Liver (tissue), 9 donors: ENCODE results near the gene ZNF655. TPM values are rescaled to one million over a fixed set of nuclear protein-coding genes. Genes with fewer than 3 reads are reported as not detected.

Experiments used
- DNase-seq: peaks from one replicate; pipeline ENCODE4 v3.0.0-alpha.2; 2017; ENCODE audit warnings: low spot score
- H3K27ac ChIP-seq, 2 donors: one replicate each; pipeline ENCODE4 v1.7.0; 2013; ENCODE audit warnings: inconsistent platforms in 2 of 2, low read length in 2 of 2, control low read depth in 1 of 2, low read depth in 1 of 2, mild to moderate bottlenecking in 1 of 2
- H3K27me3 ChIP-seq, 4 donors: one replicate each; pipeline versions ENCODE4 v1.6.1 to v1.7.0; 2013; ENCODE audit warnings: low read length in 3 of 4, inconsistent platforms in 1 of 4, mild to moderate bottlenecking in 1 of 4, moderate library complexity in 1 of 4; ENCODE audit not compliant: control insufficient read depth in 4 of 4, insufficient read depth in 4 of 4
- H3K36me3 ChIP-seq, 4 donors: one replicate each; pipeline versions ENCODE4 v1.6.1 to v1.7.0; 2013; ENCODE audit warnings: low read length in 3 of 4, mild to moderate bottlenecking in 3 of 4, low read depth in 1 of 4, moderate library complexity in 1 of 4; ENCODE audit not compliant: control insufficient read depth in 4 of 4, insufficient read depth in 3 of 4
- H3K4me1 ChIP-seq, 4 donors: one replicate each; pipeline versions ENCODE4 v1.6.1 to v1.7.0; 2013; ENCODE audit warnings: low read length in 3 of 4, mild to moderate bottlenecking in 3 of 4, moderate library complexity in 1 of 4; ENCODE audit not compliant: control insufficient read depth in 4 of 4, insufficient read depth in 4 of 4
- H3K4me3 ChIP-seq, 3 donors: one replicate each; pipeline versions ENCODE4 v1.6.1 to v1.7.0; 2013; ENCODE audit warnings: low read length in 3 of 3, control low read depth in 1 of 3, low read depth in 1 of 3, mild to moderate bottlenecking in 1 of 3
- H3K9ac ChIP-seq, 2 donors: one replicate each; pipeline ENCODE4 v1.7.0; 2013; ENCODE audit warnings: low read length in 2 of 2, mild to moderate bottlenecking in 2 of 2, moderate library complexity in 2 of 2, control low read depth in 1 of 2, low read depth in 1 of 2
- H3K9me3 ChIP-seq, 4 donors: one replicate each; pipeline versions ENCODE4 v1.6.1 to v1.7.0; 2013; ENCODE audit warnings: low read length in 3 of 4; ENCODE audit not compliant: control insufficient read depth in 4 of 4
- CTCF ChIP-seq: fragments of 150-350 bp; IDR thresholded peaks from 2 replicates; pipeline ENCODE4 v1.5.1; 2017; ENCODE audit warnings: improper control_type of control experiment, low read depth, low read length; ENCODE audit not compliant: missing input control
- EGR1 ChIP-seq, 2 donors: IDR thresholded peaks; 2 replicates each; pipeline ENCODE4 v1.6.1; 2016 to 2018; ENCODE audit warnings: antibody characterized with exemption in 2 of 2, low read depth in 2 of 2
- FOXA1 ChIP-seq: IDR thresholded peaks from 2 replicates; pipeline ENCODE4 v1.6.1; 2016; ENCODE audit warnings: antibody characterized with exemption
- FOXA2 ChIP-seq: IDR thresholded peaks from 2 replicates; pipeline ENCODE4 v1.6.1; 2016; ENCODE audit warnings: antibody characterized with exemption
- HNF4A ChIP-seq, 2 donors: conservative IDR thresholded peaks; 2 replicates each; pipeline ENCODE4 v1.6.1; 2016; ENCODE audit warnings: antibody characterized with exemption in 2 of 2, mild to moderate bottlenecking in 2 of 2
- HNF4G ChIP-seq: IDR thresholded peaks from 2 replicates; pipeline ENCODE4 v1.6.1; 2016; ENCODE audit warnings: antibody characterized with exemption
- JUND ChIP-seq, 2 donors: IDR thresholded peaks; 2 replicates each; pipeline ENCODE4 v1.6.1; 2016; ENCODE audit warnings: antibody characterized with exemption in 2 of 2
- MAX ChIP-seq: IDR thresholded peaks from 2 replicates; pipeline ENCODE4 v1.6.1; 2016; ENCODE audit warnings: antibody characterized with exemption
- NR2F2 ChIP-seq: IDR thresholded peaks from 2 replicates; pipeline ENCODE4 v1.6.1; 2016; ENCODE audit warnings: antibody characterized with exemption
- RAD21 ChIP-seq, 2 donors: IDR thresholded peaks; 2 replicates each; pipeline ENCODE4 v1.6.1; 2016; ENCODE audit warnings: antibody characterized with exemption in 2 of 2, mild to moderate bottlenecking in 2 of 2
- SP1 ChIP-seq: IDR thresholded peaks from 2 replicates; pipeline ENCODE4 v1.6.1; 2018; ENCODE audit warnings: antibody characterized with exemption, mild to moderate bottlenecking
- TAF1 ChIP-seq: conservative IDR thresholded peaks from 2 replicates; pipeline ENCODE4 v1.6.1; 2016; ENCODE audit warnings: antibody characterized with exemption, mild to moderate bottlenecking
- YY1 ChIP-seq: IDR thresholded peaks from 2 replicates; pipeline ENCODE4 v1.6.1; 2016; ENCODE audit warnings: antibody characterized with exemption, mild to moderate bottlenecking
- WGBS: extraction: QIAGEN DNeasy Blood & Tissue Kit; methylation state at CpG from one replicate; pipeline ENCODE4 v1.1.7; 2013; 5-methylcytosine and 5-hydroxymethylcytosine counted together
- polyA plus RNA-seq, 2 donors: library from polyadenylated mRNA; stranded (reverse) in 1 of 2; unstranded in 1 of 2; fragments of 200-250 nt in 1 of 2; fragments of >200 nt in 1 of 2; fragmentation: Nextera tagmentation in 1 of 2; extraction: Ambion mirVana in 1 of 2; gene quantifications; one replicate each; pipeline versions ENCODE4 v1.2.1 to v1.2.3, GENCODE V29; 2013 to 2015
- total RNA-seq, 2 donors: library from RNA; depleted of rRNA; stranded (reverse); fragments of >200 nt; gene quantifications; one replicate each; pipeline ENCODE4 v1.2.3, GENCODE V29; 2014
- TF ChIP-seq, protein P1 (sequence below): IDR thresholded peaks from 2 replicates; pipeline ENCODE4 v1.6.1; 2016; ENCODE audit warnings: antibody characterized with exemption
- TF ChIP-seq, protein P2 (sequence below): IDR thresholded peaks from 2 replicates; pipeline ENCODE4 v1.6.1; 2016; ENCODE audit warnings: antibody characterized with exemption, mild to moderate bottlenecking
- donor health status: healthy.
- donor health status: healthy.
- donor health status: healthy.
- donor health status: healthy.
- donor health status: healthy.

Gene ZNF655
- total and polyA plus RNA-seq, 4 donors: 15.9 to 59.7 (median 32.4) TPM

- WGBS: 91% methylated on average over 1 of the region's 1 CpG
- DNase-seq: no peak
These were observed 44.4 kb upstream of the ZNF655 start for GRCh38 chr7:99514050-99514449.

DNA sequence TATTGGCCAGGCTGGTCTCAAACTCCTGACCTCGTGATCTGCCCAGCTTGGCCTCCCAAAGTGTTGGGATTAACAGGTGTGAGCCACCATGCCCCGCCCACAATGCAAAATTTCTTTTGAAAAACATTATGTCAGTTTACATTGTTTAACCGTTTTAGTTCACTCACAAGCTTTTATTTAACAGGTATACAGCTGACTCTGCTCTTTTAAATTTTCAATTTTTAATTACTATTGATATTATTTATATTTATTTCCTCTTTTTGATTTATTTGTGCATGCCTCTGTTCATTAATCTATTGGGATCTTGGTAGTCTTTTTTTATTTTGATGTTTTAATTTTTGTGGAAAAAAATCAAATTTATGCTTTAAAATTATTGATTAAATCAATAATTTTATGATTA, 37.0 kb upstream of the ZNF655 start:
- Histone ChIP-seq H3K36me3 (peaks cover 12 to 32% (median 20%) of the 10 kb centered on the region in 4 donors), H3K9ac (no peak overlapping the region), H3K27me3 (no peaks in the 10 kb centered on the region), H3K9me3 (no peaks in the 10 kb centered on the region), H3K27ac (no peak overlapping the region), H3K4me3 (no peak overlapping the region), H3K4me1 (no peaks in the 10 kb centered on the region)
- DNase-seq: no peak
- WGBS: 93% methylated on average over 3 of the region's 3 CpGs
- TF ChIP-seq HNF4A (conservative IDR thresholded peaks at IDR 0.05) (no peak), TAF1 (no peak), MAX (no peak), NR2F2 (no peak), FOXA1 (no peak), EGR1 (IDR thresholded peaks at IDR 0.05; ENCODE audit: low read depth in 2 of 2) (no peak), YY1 (no peak), RAD21 (IDR thresholded peaks at IDR 0.05) (no peak), FOXA2 (no peak), SP1 (no peak), HNF4G (no peak), JUND (IDR thresholded peaks at IDR 0.05) (no peak)
- TF ChIP-seq, protein P1, sequence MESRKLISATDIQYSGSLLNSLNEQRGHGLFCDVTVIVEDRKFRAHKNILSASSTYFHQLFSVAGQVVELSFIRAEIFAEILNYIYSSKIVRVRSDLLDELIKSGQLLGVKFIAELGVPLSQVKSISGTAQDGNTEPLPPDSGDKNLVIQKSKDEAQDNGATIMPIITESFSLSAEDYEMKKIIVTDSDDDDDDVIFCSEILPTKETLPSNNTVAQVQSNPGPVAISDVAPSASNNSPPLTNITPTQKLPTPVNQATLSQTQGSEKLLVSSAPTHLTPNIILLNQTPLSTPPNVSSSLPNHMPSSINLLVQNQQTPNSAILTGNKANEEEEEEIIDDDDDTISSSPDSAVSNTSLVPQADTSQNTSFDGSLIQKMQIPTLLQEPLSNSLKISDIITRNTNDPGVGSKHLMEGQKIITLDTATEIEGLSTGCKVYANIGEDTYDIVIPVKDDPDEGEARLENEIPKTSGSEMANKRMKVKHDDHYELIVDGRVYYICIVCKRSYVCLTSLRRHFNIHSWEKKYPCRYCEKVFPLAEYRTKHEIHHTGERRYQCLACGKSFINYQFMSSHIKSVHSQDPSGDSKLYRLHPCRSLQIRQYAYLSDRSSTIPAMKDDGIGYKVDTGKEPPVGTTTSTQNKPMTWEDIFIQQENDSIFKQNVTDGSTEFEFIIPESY: no peak
- TF ChIP-seq, protein P2, sequence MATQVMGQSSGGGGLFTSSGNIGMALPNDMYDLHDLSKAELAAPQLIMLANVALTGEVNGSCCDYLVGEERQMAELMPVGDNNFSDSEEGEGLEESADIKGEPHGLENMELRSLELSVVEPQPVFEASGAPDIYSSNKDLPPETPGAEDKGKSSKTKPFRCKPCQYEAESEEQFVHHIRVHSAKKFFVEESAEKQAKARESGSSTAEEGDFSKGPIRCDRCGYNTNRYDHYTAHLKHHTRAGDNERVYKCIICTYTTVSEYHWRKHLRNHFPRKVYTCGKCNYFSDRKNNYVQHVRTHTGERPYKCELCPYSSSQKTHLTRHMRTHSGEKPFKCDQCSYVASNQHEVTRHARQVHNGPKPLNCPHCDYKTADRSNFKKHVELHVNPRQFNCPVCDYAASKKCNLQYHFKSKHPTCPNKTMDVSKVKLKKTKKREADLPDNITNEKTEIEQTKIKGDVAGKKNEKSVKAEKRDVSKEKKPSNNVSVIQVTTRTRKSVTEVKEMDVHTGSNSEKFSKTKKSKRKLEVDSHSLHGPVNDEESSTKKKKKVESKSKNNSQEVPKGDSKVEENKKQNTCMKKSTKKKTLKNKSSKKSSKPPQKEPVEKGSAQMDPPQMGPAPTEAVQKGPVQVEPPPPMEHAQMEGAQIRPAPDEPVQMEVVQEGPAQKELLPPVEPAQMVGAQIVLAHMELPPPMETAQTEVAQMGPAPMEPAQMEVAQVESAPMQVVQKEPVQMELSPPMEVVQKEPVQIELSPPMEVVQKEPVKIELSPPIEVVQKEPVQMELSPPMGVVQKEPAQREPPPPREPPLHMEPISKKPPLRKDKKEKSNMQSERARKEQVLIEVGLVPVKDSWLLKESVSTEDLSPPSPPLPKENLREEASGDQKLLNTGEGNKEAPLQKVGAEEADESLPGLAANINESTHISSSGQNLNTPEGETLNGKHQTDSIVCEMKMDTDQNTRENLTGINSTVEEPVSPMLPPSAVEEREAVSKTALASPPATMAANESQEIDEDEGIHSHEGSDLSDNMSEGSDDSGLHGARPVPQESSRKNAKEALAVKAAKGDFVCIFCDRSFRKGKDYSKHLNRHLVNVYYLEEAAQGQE: no peak

More at GRCh38 chr7:99514050-99514449, 44.4 kb upstream of the ZNF655 start:
- Histone ChIP-seq H3K27me3 (no peaks in the 10 kb centered on the region), H3K4me1 (no peaks in the 10 kb centered on the region), H3K9me3 (no peaks in the 10 kb centered on the region), H3K4me3 (no peak overlapping the region), H3K27ac (no peak overlapping the region), H3K9ac (no peak overlapping the region), H3K36me3 (peaks cover 4 to 28% (median 26%) of the 10 kb centered on the region in 4 donors)
- no peak for TF ChIP-seq HNF4A (conservative IDR thresholded peaks at IDR 0.05)
- TF ChIP-seq, protein P2: no peak
- TF ChIP-seq YY1: no peak
- TF ChIP-seq FOXA1: no peak
- no peak for TF ChIP-seq CTCF
